ENCODE data around the gene TNNT2. TPM values are rescaled to one million over a fixed set of nuclear protein-coding genes. Genes with fewer than 3 reads are reported as not detected.

TNNT2 gene
- total and polyA plus RNA-seq, 9 donors = 408 to 1,212 (median 904) TPM

- H3K4me1 ChIP-seq (ENCODE audit: control insufficient read depth, insufficient read depth, low read length) = peaks cover 68% of the 10 kb centered on the region
- peak overlapping the region; percentile 93 for H3K27ac ChIP-seq (ENCODE audit: low read length)
- peak overlapping the region; percentile 45 for H3K4me3 ChIP-seq (ENCODE audit: low read length)
- H3K36me3 ChIP-seq (ENCODE audit: control insufficient read depth, insufficient read depth, low read length) = peaks cover 18% of the 10 kb centered on the region
- WGBS (ENCODE audit: insufficient coverage) = 64% methylated on average over 4 of the region's 12 CpGs
- H3K27me3 ChIP-seq (ENCODE audit: control insufficient read depth, insufficient read depth, low read length) = peaks cover 2% of the 10 kb centered on the region
- DNase-seq = peak; percentile 84
- H3K9me3 ChIP-seq (replicated peaks; ENCODE audit: control insufficient read depth, low read depth, low read length) = peaks cover 12% of the 10 kb centered on the region
These were observed 42.5 kb upstream of the TNNT2 start for GRCh38 chr1:201419746-201420607.

- Histone ChIP-seq H3K27ac (ENCODE audit: low read length) (peak overlapping the region; percentile 93), H3K27me3 (ENCODE audit: control insufficient read depth, insufficient read depth, low read length) (peaks cover 2% of the 10 kb centered on the region), H3K36me3 (ENCODE audit: control insufficient read depth, insufficient read depth, low read length) (peaks cover 20% of the 10 kb centered on the region), H3K4me3 (ENCODE audit: low read length) (peak overlapping the region; percentile 45), H3K9me3 (replicated peaks; ENCODE audit: control insufficient read depth, low read depth, low read length) (peaks cover 8% of the 10 kb centered on the region), H3K4me1 (ENCODE audit: control insufficient read depth, insufficient read depth, low read length) (peaks cover 63% of the 10 kb centered on the region)
- DNase-seq = peak; percentile 39
- 80% methylated on average over 3 of the region's 4 CpGs for WGBS (ENCODE audit: insufficient coverage)
These were observed 41.8 kb upstream of the TNNT2 start for GRCh38 chr1:201419256-201419655.

- Histone ChIP-seq H3K27ac (ENCODE audit: low read length) (no peak overlapping the region), H3K4me1 (ENCODE audit: control insufficient read depth, insufficient read depth, low read length) (peaks cover 56% of the 10 kb centered on the region), H3K27me3 (ENCODE audit: control insufficient read depth, insufficient read depth, low read length) (peaks cover 2% of the 10 kb centered on the region), H3K36me3 (ENCODE audit: control insufficient read depth, insufficient read depth, low read length) (peaks cover 20% of the 10 kb centered on the region), H3K4me3 (ENCODE audit: low read length) (peak overlapping the region; percentile 45), H3K9me3 (replicated peaks; ENCODE audit: control insufficient read depth, low read depth, low read length) (peaks cover 6% of the 10 kb centered on the region)
- no peak for DNase-seq
- WGBS (ENCODE audit: insufficient coverage) = no CpG with 5 or more reads among the region's 3 CpGs
These were observed 41.0 kb upstream of the TNNT2 start for GRCh38 chr1:201418461-201418860.

- Histone ChIP-seq H3K4me1 (ENCODE audit: control insufficient read depth, insufficient read depth, low read length) (peaks cover 22% of the 10 kb centered on the region), H3K36me3 (ENCODE audit: control insufficient read depth, insufficient read depth, low read length) (peaks cover 54% of the 10 kb centered on the region), H3K27me3 (ENCODE audit: control insufficient read depth, insufficient read depth, low read length) (peaks cover 2% of the 10 kb centered on the region), H3K9me3 (replicated peaks; ENCODE audit: control insufficient read depth, low read depth, low read length) (peaks cover 6% of the 10 kb centered on the region), H3K27ac (ENCODE audit: low read length) (no peak overlapping the region), H3K4me3 (ENCODE audit: low read length) (no peak overlapping the region)
- 96% methylated on average over 11 of the region's 15 CpGs for WGBS (ENCODE audit: insufficient coverage)
- DNase-seq = no peak
These were observed 36.7 kb upstream of the TNNT2 start for GRCh38 chr1:201414051-201414738.

GRCh38 chr1:201411292-201411691 is 33.8 kb upstream of the TNNT2 start:
- Histone ChIP-seq H3K27me3 (ENCODE audit: control insufficient read depth, insufficient read depth, low read length) (no peaks in the 10 kb centered on the region), H3K9me3 (replicated peaks; ENCODE audit: control insufficient read depth, low read depth, low read length) (peaks cover 6% of the 10 kb centered on the region)
- WGBS (ENCODE audit: insufficient coverage) = 95% methylated on average over 11 of the region's 12 CpGs

GRCh38 chr1:201409440-201409839 is 32.0 kb upstream of the TNNT2 start:
- Histone ChIP-seq H3K36me3 (ENCODE audit: control insufficient read depth, insufficient read depth, low read length) (peaks cover 46% of the 10 kb centered on the region), H3K27me3 (ENCODE audit: control insufficient read depth, insufficient read depth, low read length) (no peaks in the 10 kb centered on the region), H3K4me1 (ENCODE audit: control insufficient read depth, insufficient read depth, low read length) (peaks cover 20% of the 10 kb centered on the region), H3K27ac (ENCODE audit: low read length) (no peak overlapping the region), H3K4me3 (ENCODE audit: low read length) (no peak overlapping the region), H3K9me3 (replicated peaks; ENCODE audit: control insufficient read depth, low read depth, low read length) (no peaks in the 10 kb centered on the region)
- 66% methylated on average over 6 of the region's 8 CpGs for WGBS (ENCODE audit: insufficient coverage)
- DNase-seq = no peak

More at GRCh38 chr1:201411292-201411691, 33.8 kb upstream of the TNNT2 start:
- Histone ChIP-seq H3K36me3 (ENCODE audit: control insufficient read depth, insufficient read depth, low read length) (peaks cover 52% of the 10 kb centered on the region), H3K4me1 (ENCODE audit: control insufficient read depth, insufficient read depth, low read length) (peaks cover 20% of the 10 kb centered on the region), H3K4me3 (ENCODE audit: low read length) (no peak overlapping the region), H3K27ac (ENCODE audit: low read length) (no peak overlapping the region)
- no peak for DNase-seq

- peaks cover 46% of the 10 kb centered on the region for H3K36me3 ChIP-seq (ENCODE audit: control insufficient read depth, insufficient read depth, low read length)
- H3K4me1 ChIP-seq (ENCODE audit: control insufficient read depth, insufficient read depth, low read length) = peaks cover 20% of the 10 kb centered on the region
- H3K9me3 ChIP-seq (replicated peaks; ENCODE audit: control insufficient read depth, low read depth, low read length) = no peaks in the 10 kb centered on the region
- 50% methylated on average over 2 of the region's 3 CpGs for WGBS (ENCODE audit: insufficient coverage)
- no peak for DNase-seq
- no peaks in the 10 kb centered on the region for H3K27me3 ChIP-seq (ENCODE audit: control insufficient read depth, insufficient read depth, low read length)
- H3K4me3 ChIP-seq (ENCODE audit: low read length) = no peak overlapping the region
- no peak overlapping the region for H3K27ac ChIP-seq (ENCODE audit: low read length)
These were observed 31.3 kb upstream of the TNNT2 start for GRCh38 chr1:201408834-201409200.

- peak; percentile 80 for DNase-seq
- no peak overlapping the region for H3K4me3 ChIP-seq (ENCODE audit: low read length)
- H3K27ac ChIP-seq (ENCODE audit: low read length) = no peak overlapping the region
- H3K36me3 ChIP-seq (ENCODE audit: control insufficient read depth, insufficient read depth, low read length) = peaks cover 46% of the 10 kb centered on the region
- no peaks in the 10 kb centered on the region for H3K9me3 ChIP-seq (replicated peaks; ENCODE audit: control insufficient read depth, low read depth, low read length)
- 33% methylated on average over 9 of the region's 11 CpGs for WGBS (ENCODE audit: insufficient coverage)
- H3K27me3 ChIP-seq (ENCODE audit: control insufficient read depth, insufficient read depth, low read length) = peaks cover under 1% of the 10 kb centered on the region
- H3K4me1 ChIP-seq (ENCODE audit: control insufficient read depth, insufficient read depth, low read length) = peaks cover 20% of the 10 kb centered on the region
These were observed 30.8 kb upstream of the TNNT2 start for GRCh38 chr1:201408176-201408833.

GRCh38 chr1:201406831-201407406 is 29.4 kb upstream of the TNNT2 start:
- 79% methylated on average over 4 of the region's 8 CpGs for WGBS (ENCODE audit: insufficient coverage)
- H3K9me3 ChIP-seq (replicated peaks; ENCODE audit: control insufficient read depth, low read depth, low read length) = no peaks in the 10 kb centered on the region
- no peak for DNase-seq

GRCh38 chr1:201405484-201405831 is 28.0 kb upstream of the TNNT2 start:
- 64% methylated on average over 7 of the region's 10 CpGs for WGBS (ENCODE audit: insufficient coverage)
- Histone ChIP-seq H3K4me3 (ENCODE audit: low read length) (no peak overlapping the region), H3K27ac (ENCODE audit: low read length) (no peak overlapping the region), H3K27me3 (ENCODE audit: control insufficient read depth, insufficient read depth, low read length) (peaks cover 7% of the 10 kb centered on the region), H3K4me1 (ENCODE audit: control insufficient read depth, insufficient read depth, low read length) (peaks cover 20% of the 10 kb centered on the region), H3K9me3 (replicated peaks; ENCODE audit: control insufficient read depth, low read depth, low read length) (no peaks in the 10 kb centered on the region), H3K36me3 (ENCODE audit: control insufficient read depth, insufficient read depth, low read length) (peaks cover 22% of the 10 kb centered on the region)
- no peak for DNase-seq

More at GRCh38 chr1:201406831-201407406, 29.4 kb upstream of the TNNT2 start:
- peaks cover 2% of the 10 kb centered on the region for H3K27me3 ChIP-seq (ENCODE audit: control insufficient read depth, insufficient read depth, low read length)
- H3K36me3 ChIP-seq (ENCODE audit: control insufficient read depth, insufficient read depth, low read length) = peaks cover 35% of the 10 kb centered on the region
- H3K4me3 ChIP-seq (ENCODE audit: low read length) = no peak overlapping the region
- H3K4me1 ChIP-seq (ENCODE audit: control insufficient read depth, insufficient read depth, low read length) = peaks cover 20% of the 10 kb centered on the region
- no peak overlapping the region for H3K27ac ChIP-seq (ENCODE audit: low read length)
